Neural progenitor cell (in vitro differentiated cells): ENCODE measurements around the gene NKD1. TPM values are rescaled to one million over a fixed set of nuclear protein-coding genes. Genes with fewer than 3 reads are reported as not detected.

Experiments
- DNase-seq: peaks from one replicate; pipeline ENCODE4 v3.0.0-alpha.2; 2016; ENCODE audit warnings: low spot score
- H2AFZ ChIP-seq: fragments of 200-600 bp; sonication (generic); replicated peaks from 2 replicates; pipeline ENCODE4 v1.6.1; 2016; ENCODE audit warnings: antibody characterized with exemption
- H3F3A ChIP-seq: fragments of 200-600 bp; sonication (generic); 2 replicates; pipeline ENCODE4 v1.6.1; 2016; ENCODE audit warnings: antibody characterized with exemption, low read depth
- H3K27ac ChIP-seq: fragments of 200-600 bp; sonication (generic); 2 replicates; pipeline ENCODE4 v1.5.1; 2016; ENCODE audit warnings: mild to moderate bottlenecking
- H3K27me3 ChIP-seq: fragments of 200-600 bp; sonication (generic); 2 replicates; pipeline ENCODE4 v1.6.1; 2016; ENCODE audit warnings: mild to moderate bottlenecking, moderate library complexity
- H3K36me3 ChIP-seq: fragments of 200-600 bp; sonication (generic); 2 replicates; pipeline ENCODE4 v1.5.1; 2016
- H3K4me1 ChIP-seq: fragments of 200-600 bp; sonication (generic); 2 replicates; pipeline ENCODE4 v1.6.1; 2016; ENCODE audit warnings: mixed run types
- H3K4me2 ChIP-seq: fragments of 200-600 bp; sonication (generic); 2 replicates; pipeline ENCODE4 v1.6.1; 2016
- H3K4me3 ChIP-seq: fragments of 200-600 bp; sonication (generic); 2 replicates; pipeline ENCODE4 v1.5.1; 2016
- H3K79me2 ChIP-seq: fragments of 200-600 bp; sonication (generic); 2 replicates; pipeline ENCODE4 v1.6.1; 2016; ENCODE audit warnings: low read depth
- H3K9ac ChIP-seq: fragments of 200-600 bp; sonication (generic); 2 replicates; pipeline ENCODE4 v1.6.1; 2016
- H3K9me3 ChIP-seq: fragments of 200-600 bp; sonication (generic); 2 replicates; pipeline ENCODE4 v1.5.1; 2016; ENCODE audit warnings: low read depth
- H4K20me1 ChIP-seq: fragments of 200-600 bp; sonication (generic); 2 replicates; pipeline ENCODE4 v1.6.1; 2016; ENCODE audit warnings: low read depth
- H3K27ac Mint-ChIP-seq: 3 replicates; pipeline ENCODE4 v1.8.0; 2021; ENCODE audit warnings: mixed read lengths
- H3K27me3 Mint-ChIP-seq: 2 replicates; pipeline ENCODE4 v1.8.0; 2022; ENCODE audit warnings: low read depth, mild to moderate bottlenecking, inconsistent platforms, moderate library complexity, mixed read lengths; ENCODE audit not compliant: insufficient read depth
- H3K36me3 Mint-ChIP-seq: 3 replicates; pipeline ENCODE4 v1.8.0; 2021; ENCODE audit warnings: mixed read lengths
- H3K4me1 Mint-ChIP-seq: 3 replicates; pipeline ENCODE4 v1.8.0; 2021; ENCODE audit warnings: mixed read lengths
- H3K4me3 Mint-ChIP-seq: 3 replicates; pipeline ENCODE4 v1.8.0; 2021; ENCODE audit warnings: mild to moderate bottlenecking, moderate library complexity, mixed read lengths
- H3K9me3 Mint-ChIP-seq: 3 replicates; pipeline ENCODE4 v1.8.0; 2020; ENCODE audit warnings: mixed read lengths
- CTCF ChIP-seq: fragments of 200-600 bp; sonication (generic); IDR thresholded peaks from 2 replicates; pipeline ENCODE4 v1.5.1; 2017; ENCODE audit warnings: antibody characterized with exemption, mild to moderate bottlenecking
- EZH2 ChIP-seq: fragments of 200-600 bp; sonication (generic); IDR thresholded peaks from 2 replicates; pipeline ENCODE4 v1.6.1; 2017; ENCODE audit warnings: antibody characterized with exemption, mild to moderate bottlenecking, moderate library complexity
- EZH2phosphoT487 ChIP-seq: fragments of 200-600 bp; sonication (generic); IDR thresholded peaks from 2 replicates; pipeline ENCODE4 v1.6.1; 2017; ENCODE audit warnings: antibody characterized with exemption
- total RNA-seq: library from RNA; depleted of rRNA; stranded (reverse); fragments of >200 nt; gene quantifications from 2 replicates; pipeline ENCODE4 v1.2.3, GENCODE V29; 2015; ENCODE audit warnings: low replicate concordance

The NKD1 gene
- total RNA-seq, 1 donor from 2014 or later: 5.3 TPM

DNA sequence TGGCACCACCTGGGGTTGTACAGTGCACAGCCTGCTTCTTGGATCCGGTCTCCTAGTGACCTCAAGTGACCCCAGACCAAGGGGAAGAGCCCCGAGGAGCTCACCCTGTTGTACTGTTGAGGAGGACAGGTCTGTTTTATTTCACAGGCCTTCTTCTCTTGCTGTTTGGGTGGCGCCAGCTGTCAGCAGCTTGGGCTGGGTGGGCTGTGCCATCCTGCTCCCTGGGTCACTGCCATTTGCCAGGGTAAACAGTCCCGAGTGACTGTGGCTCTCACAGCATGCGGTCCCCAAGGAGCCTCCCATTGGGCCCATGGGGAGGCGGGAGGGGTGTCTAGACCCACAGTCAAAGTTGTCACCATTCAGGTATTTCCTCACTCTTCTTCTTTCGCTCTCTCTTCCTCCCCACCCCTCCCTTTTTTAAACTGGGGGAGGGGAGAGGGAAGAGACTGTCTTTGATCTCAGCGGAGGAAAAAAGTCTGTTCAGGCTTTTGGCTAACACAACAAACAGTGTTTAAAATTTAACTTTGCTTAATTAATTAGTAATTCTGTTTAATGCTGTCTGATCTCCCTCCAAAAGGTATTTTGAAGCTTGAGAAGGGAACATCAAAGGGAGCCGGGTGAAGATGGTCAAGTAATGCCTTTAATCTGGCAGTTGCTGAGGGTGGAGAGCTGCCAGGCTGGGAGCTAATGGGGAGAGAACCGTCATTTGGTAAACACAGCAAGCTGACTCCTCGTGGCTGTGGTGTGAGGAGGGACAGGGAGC lies 68.9 kb downstream of the NKD1 start:
- H3K27me3 Mint-ChIP-seq: peaks cover 5% of the 10 kb centered on the region
- no peak overlapping the region for H3K27ac ChIP-seq
- no peaks in the 10 kb centered on the region for H3K4me1 ChIP-seq
- peaks cover 1% of the 10 kb centered on the region for H4K20me1 ChIP-seq
- H3K4me1 Mint-ChIP-seq: peaks cover 46% of the 10 kb centered on the region
- H3F3A ChIP-seq: no peaks in the 10 kb centered on the region
- H3K9me3 Mint-ChIP-seq: no peaks in the 10 kb centered on the region
- no peak overlapping the region for H3K9ac ChIP-seq
- no peak overlapping the region for H3K4me3 Mint-ChIP-seq
- no peak overlapping the region for H2AFZ ChIP-seq
- no peak overlapping the region for H3K4me3 ChIP-seq
- H3K79me2 ChIP-seq: no peaks in the 10 kb centered on the region
- H3K27me3 ChIP-seq: peaks cover 21% of the 10 kb centered on the region
- TF ChIP-seq EZH2phosphoT487 (no peak), EZH2 (no peak), CTCF (no peak)
- no peaks in the 10 kb centered on the region for H3K36me3 ChIP-seq
- H3K27ac Mint-ChIP-seq: peak overlapping the region; percentile 42
- H3K36me3 Mint-ChIP-seq: peaks cover 36% of the 10 kb centered on the region
- no peak overlapping the region for H3K4me2 ChIP-seq
- H3K9me3 ChIP-seq: no peaks in the 10 kb centered on the region
- DNase-seq: no peak

- Mint-ChIP-seq H3K36me3 (peaks cover 30% of the 10 kb centered on the region), H3K9me3 (no peaks in the 10 kb centered on the region), H3K27me3 (peaks cover 5% of the 10 kb centered on the region), H3K4me3 (no peak overlapping the region), H3K4me1 (peaks cover 41% of the 10 kb centered on the region), H3K27ac (no peak overlapping the region)
- DNase-seq: no peak
- Histone ChIP-seq H3K4me3 (no peak overlapping the region), H3K79me2 (no peaks in the 10 kb centered on the region), H3K9ac (no peak overlapping the region), H3F3A (no peaks in the 10 kb centered on the region), H2AFZ (no peak overlapping the region), H3K27ac (no peak overlapping the region), H3K4me2 (no peak overlapping the region), H3K36me3 (no peaks in the 10 kb centered on the region), H3K4me1 (no peaks in the 10 kb centered on the region), H4K20me1 (no peaks in the 10 kb centered on the region), H3K27me3 (peaks cover 15% of the 10 kb centered on the region), H3K9me3 (no peaks in the 10 kb centered on the region)
- TF ChIP-seq CTCF (no peak), EZH2 (no peak), EZH2phosphoT487 (no peak)
Observed at GRCh38 chr16:50617646-50618184, 69.5 kb downstream of the NKD1 start.

DNA sequence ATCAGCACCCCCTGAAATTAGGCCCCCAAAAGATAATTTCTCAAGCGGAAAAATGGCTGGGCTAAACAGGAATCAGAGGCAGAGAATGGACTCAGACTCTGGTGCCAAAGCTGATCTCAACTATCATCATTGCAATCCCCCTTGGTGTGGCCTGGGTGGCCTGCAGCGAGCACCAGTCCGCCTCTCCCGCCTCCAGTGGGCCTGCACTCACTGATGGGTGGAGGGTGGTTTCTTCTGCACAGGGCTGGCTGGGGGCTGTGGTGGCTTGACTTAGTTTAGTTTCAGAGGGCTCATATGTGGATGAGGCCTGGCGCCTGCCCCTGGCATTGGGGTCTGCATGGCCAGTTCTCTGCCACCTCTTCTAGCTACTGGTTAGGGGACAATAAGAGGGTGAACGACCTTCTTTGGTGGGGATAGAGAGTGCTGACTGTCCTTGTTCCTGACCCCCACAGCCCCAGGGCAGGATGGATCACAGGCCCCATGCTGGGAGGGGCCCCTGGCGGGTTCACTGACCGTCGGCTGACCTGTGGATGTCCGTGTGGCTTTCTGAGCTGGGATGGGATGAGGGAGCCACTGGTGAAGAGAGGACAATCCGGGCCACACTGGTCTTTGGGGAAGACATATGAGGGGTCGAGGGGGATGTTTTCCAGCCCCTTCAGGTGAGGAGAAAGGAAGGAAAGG lies 70.2 kb downstream of the NKD1 start:
- H3K27ac Mint-ChIP-seq: peak overlapping the region; percentile 59
- H3K27ac ChIP-seq: no peak overlapping the region
- H3K4me3 ChIP-seq: no peak overlapping the region
- peaks cover 36% of the 10 kb centered on the region for H3K4me1 Mint-ChIP-seq
- DNase-seq: no peak
- peak overlapping the region; percentile 14 for H3K4me3 Mint-ChIP-seq
- H4K20me1 ChIP-seq: no peaks in the 10 kb centered on the region
- no peaks in the 10 kb centered on the region for H3K9me3 ChIP-seq
- no peak overlapping the region for H2AFZ ChIP-seq
- no peaks in the 10 kb centered on the region for H3K36me3 ChIP-seq
- TF ChIP-seq CTCF (no peak), EZH2phosphoT487 (no peak), EZH2 (no peak)
- no peak overlapping the region for H3K4me2 ChIP-seq
- no peaks in the 10 kb centered on the region for H3K9me3 Mint-ChIP-seq
- H3K79me2 ChIP-seq: no peaks in the 10 kb centered on the region
- H3K4me1 ChIP-seq: no peaks in the 10 kb centered on the region
- no peaks in the 10 kb centered on the region for H3F3A ChIP-seq
- no peak overlapping the region for H3K9ac ChIP-seq
- H3K27me3 Mint-ChIP-seq: peaks cover 3% of the 10 kb centered on the region
- H3K27me3 ChIP-seq: peaks cover 9% of the 10 kb centered on the region
- H3K36me3 Mint-ChIP-seq: peaks cover 26% of the 10 kb centered on the region
